Ishikawa (cell line): ENCODE measurements around the gene MAPK12.

ENCODE experiments used
- CEBPB ChIP-seq: IDR thresholded peaks from 2 replicates; pipeline ENCODE4 v1.6.1; 2012
- EP300 ChIP-seq: IDR thresholded peaks from 2 replicates; pipeline ENCODE4 v1.6.1; 2012; ENCODE audit warnings: borderline replicate concordance
- NFIC ChIP-seq: IDR thresholded peaks from 2 replicates; pipeline ENCODE4 v1.6.1; 2012
- REST ChIP-seq: IDR thresholded peaks from 2 replicates; pipeline ENCODE4 v1.6.1; 2012; ENCODE audit warnings: low read depth, mild to moderate bottlenecking
- TAF1 ChIP-seq: IDR thresholded peaks from 2 replicates; pipeline ENCODE4 v1.6.1; 2012; ENCODE audit warnings: low read depth, mild to moderate bottlenecking
- TCF12 ChIP-seq: IDR thresholded peaks from 2 replicates; pipeline ENCODE4 v1.6.1; 2012; ENCODE audit warnings: low read depth
- USF1 ChIP-seq: IDR thresholded peaks from 2 replicates; pipeline ENCODE4 v1.6.1; 2012

DNA sequence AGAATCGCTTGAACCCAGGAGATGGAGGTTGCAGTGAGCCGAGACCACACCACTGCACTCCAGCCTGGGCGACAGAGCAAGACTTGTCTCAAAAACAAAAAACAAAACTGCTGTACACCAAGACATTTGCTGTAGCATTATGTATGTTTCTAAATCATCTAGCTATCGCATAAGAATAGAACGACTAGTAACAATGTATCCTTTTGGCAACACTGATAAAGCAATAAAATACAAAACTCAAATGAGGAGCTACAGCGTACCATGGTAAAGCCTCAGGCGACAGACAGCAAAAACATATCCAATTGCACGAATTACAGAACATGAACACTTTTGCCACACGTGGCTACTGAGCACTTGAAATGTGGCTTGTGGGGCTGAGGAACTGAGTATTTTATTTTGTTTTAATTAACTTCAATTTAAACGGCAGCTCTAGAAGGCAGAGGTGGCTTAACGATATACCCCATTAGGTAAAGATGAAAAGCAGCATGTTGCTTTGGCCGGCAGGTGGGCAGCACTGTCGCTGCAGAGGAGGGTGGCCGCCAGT is 19.0 kb downstream of the MAPK12 start:
- TF ChIP-seq TAF1 (no peak), REST (no peak), EP300 (no peak), TCF12 (no peak), USF1 (no peak), CEBPB (no peak), NFIC (no peak)
